SK-N-MC (cell line): ENCODE results near the gene PLXNA4.

Experiments used
- DNase-seq: peaks from one replicate; pipeline ENCODE4 v3.0.0-alpha.2; 2011; ENCODE audit warnings: low read depth, low spot score
- H3K27ac ChIP-seq: fragments of 200-600 bp; sonication (generic); 2 replicates; pipeline ENCODE4 v1.5.1; 2016; ENCODE audit warnings: mixed run types
- H3K36me3 ChIP-seq: fragments of 200-600 bp; sonication (generic); 2 replicates; pipeline ENCODE4 v1.6.1; 2017; ENCODE audit warnings: antibody characterized with exemption, low read length, mixed read lengths; ENCODE audit not compliant: insufficient read depth
- H3K4me3 ChIP-seq: fragments of 200-600 bp; sonication (generic); 2 replicates; pipeline ENCODE4 v1.5.1; 2016
- H3K9ac ChIP-seq: fragments of 200-600 bp; sonication (generic); 2 replicates; pipeline ENCODE4 v1.8.0; 2017; ENCODE audit warnings: mixed run types, mixed read lengths; ENCODE audit not compliant: insufficient read length
- H3K9me3 ChIP-seq: fragments of 200-600 bp; sonication (generic); 2 replicates; pipeline ENCODE4 v1.6.1; 2017; ENCODE audit warnings: low read depth, mild to moderate bottlenecking, antibody characterized with exemption, low read length, moderate library complexity, mixed read lengths
- EZH2 ChIP-seq: fragments of 200-600 bp; sonication (generic); IDR thresholded peaks from one replicate; pipeline ENCODE4 v1.6.1; 2017; ENCODE audit warnings: antibody characterized with exemption
- FOXP2 ChIP-seq: optimal IDR thresholded peaks from 2 replicates; pipeline ENCODE3; 2011; ENCODE audit warnings: mild to moderate bottlenecking, moderate library complexity; ENCODE audit not compliant: insufficient read depth; ENCODE audit errors: extremely low read length, control extremely low read depth
- POLR2AphosphoS5 ChIP-seq: IDR thresholded peaks from 2 replicates; pipeline ENCODE4 v1.6.1; 2012; ENCODE audit warnings: mild to moderate bottlenecking, low read depth, low read length, borderline replicate concordance

Gene PLXNA4

DNA sequence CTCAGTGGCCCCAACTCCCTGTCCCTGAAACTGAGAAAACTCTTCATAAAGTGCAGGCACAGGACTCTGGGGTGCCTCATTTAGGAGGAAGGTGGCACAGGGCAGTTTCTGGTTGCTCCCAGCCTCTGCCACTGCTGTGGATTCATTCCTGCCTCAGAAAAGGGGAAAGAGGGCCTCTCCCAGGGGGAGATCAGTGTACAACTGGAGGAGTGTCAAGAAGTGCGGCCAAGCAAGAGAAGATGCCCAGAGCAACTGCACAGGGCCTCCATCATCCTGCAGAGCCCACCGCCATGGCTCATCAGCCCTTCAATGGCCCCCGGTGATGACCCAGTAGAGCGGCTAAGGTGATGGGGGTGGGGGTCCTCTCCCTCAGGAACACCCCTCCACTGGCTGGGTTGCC lies 150.3 kb downstream of the PLXNA4 start:
- DNase-seq: no peak
- no peaks in the 10 kb centered on the region for H3K9me3 ChIP-seq
- H3K36me3 ChIP-seq: no peaks in the 10 kb centered on the region
- no peak overlapping the region for H3K27ac ChIP-seq
- no peak overlapping the region for H3K9ac ChIP-seq
- H3K4me3 ChIP-seq: no peak overlapping the region
- TF ChIP-seq POLR2AphosphoS5 (no peak), FOXP2 (no peak), EZH2 (no peak)

- no peak overlapping the region for H3K9ac ChIP-seq
- H3K9me3 ChIP-seq: no peaks in the 10 kb centered on the region
- no peak for DNase-seq
- H3K36me3 ChIP-seq: no peaks in the 10 kb centered on the region
- no peak overlapping the region for H3K27ac ChIP-seq
- TF ChIP-seq EZH2 (no peak), FOXP2 (no peak)
- no peak overlapping the region for H3K4me3 ChIP-seq
These were observed 151.2 kb downstream of the PLXNA4 start for GRCh38 chr7:132424821-132425724.

- DNase-seq: no peak
- no peaks in the 10 kb centered on the region for H3K9me3 ChIP-seq
- no peaks in the 10 kb centered on the region for H3K36me3 ChIP-seq
- H3K9ac ChIP-seq: no peak overlapping the region
- no peak for TF ChIP-seq POLR2AphosphoS5
- no peak for TF ChIP-seq FOXP2
- TF ChIP-seq EZH2: no peak
- no peak overlapping the region for H3K4me3 ChIP-seq
- H3K27ac ChIP-seq: no peak overlapping the region
These were observed 152.0 kb downstream of the PLXNA4 start for GRCh38 chr7:132424277-132424676.

DNA sequence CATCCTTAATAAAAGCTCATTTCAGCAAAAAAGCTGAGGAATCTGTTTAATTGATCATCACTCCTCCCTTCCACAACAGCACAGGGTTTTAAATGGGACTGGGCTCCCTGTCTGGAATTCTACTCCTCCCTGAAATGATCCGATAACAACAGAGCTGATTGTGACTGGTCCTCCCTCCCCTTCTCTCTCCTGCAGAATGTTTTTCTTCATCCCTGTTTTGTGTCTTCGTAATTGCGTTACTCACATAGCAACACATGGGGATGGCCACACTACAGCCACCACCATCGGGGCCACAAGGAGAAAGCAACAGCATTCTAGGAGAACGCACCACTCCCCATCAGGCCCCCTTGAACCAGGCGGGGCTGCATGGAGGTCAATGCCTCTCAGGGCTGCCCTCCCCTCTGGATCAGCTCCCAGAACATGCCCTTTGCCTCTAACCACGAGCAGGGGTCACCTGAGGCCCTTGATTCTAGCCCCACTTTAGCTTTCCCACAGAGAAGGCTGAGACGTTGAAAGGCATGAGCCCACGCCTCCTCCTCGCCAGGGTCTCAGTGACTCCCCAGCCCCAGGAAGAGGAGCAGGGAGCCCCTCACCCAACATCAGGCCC lies 152.6 kb downstream of the PLXNA4 start:
- H3K4me3 ChIP-seq: no peak overlapping the region
- no peak for DNase-seq
- no peak overlapping the region for H3K27ac ChIP-seq
- no peaks in the 10 kb centered on the region for H3K9me3 ChIP-seq
- H3K9ac ChIP-seq: no peak overlapping the region
- H3K36me3 ChIP-seq: no peaks in the 10 kb centered on the region
- TF ChIP-seq EZH2 (no peak), FOXP2 (no peak), POLR2AphosphoS5 (no peak)

DNA sequence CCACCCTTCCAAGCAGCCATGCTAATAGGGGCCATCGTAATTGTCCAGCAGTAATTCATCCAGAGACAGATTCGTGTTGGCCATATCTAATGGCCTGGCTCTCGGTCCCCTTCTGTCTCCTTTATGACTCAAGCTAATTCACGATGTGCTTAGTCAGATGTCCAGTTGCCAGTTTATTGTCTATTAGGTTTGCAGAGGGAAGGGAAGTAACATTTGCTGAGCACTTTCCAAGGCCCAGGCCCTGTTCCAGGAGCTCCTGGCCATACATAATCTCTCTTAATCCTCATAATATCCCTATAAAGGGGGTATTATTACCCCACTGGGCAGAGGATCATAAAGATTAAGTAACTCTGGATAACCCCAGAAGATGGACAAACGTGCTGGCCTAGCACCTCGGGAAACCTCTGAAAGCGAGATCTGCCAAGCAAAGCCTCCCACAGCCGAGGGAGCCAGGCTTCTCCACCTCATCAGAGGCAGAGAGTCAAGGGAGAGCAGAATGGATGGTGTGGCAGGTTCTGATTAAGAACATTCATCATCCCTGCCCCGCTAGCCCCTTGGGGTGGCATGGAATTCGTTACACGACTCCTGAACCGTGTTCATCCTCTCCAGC lies 153.7 kb downstream of the PLXNA4 start:
- H3K4me3 ChIP-seq: no peak overlapping the region
- DNase-seq: no peak
- H3K27ac ChIP-seq: no peak overlapping the region
- H3K36me3 ChIP-seq: no peaks in the 10 kb centered on the region
- no peak overlapping the region for H3K9ac ChIP-seq
- H3K9me3 ChIP-seq: no peaks in the 10 kb centered on the region
- TF ChIP-seq FOXP2: no peak
- TF ChIP-seq POLR2AphosphoS5: no peak
- TF ChIP-seq EZH2: no peak

- H3K9me3 ChIP-seq: no peaks in the 10 kb centered on the region
- TF ChIP-seq EZH2 (no peak), POLR2AphosphoS5 (no peak), FOXP2 (no peak)
- no peak for DNase-seq
These were observed 155.7 kb downstream of the PLXNA4 start for GRCh38 chr7:132420527-132420926.

DNA sequence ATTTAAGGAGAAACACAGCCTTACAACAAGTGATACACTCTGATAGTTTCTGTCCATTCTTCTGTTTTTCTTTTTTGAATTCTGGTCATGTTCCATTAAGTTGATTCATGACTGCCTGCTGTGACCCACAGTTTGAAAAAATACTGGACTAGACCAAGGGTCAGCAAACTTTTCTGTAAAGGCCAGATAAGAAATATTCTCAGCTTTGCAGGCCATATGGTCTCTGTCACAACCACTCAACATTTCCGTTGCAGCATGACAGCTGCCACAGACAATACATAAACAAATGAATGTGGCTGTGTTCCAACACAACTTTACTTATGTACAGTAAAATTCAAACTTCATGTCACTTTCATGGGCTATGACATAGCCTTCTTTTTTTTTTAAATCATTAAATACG lies 156.7 kb downstream of the PLXNA4 start:
- Histone ChIP-seq H3K27ac (no peak overlapping the region), H3K4me3 (no peak overlapping the region), H3K9ac (no peak overlapping the region), H3K9me3 (no peaks in the 10 kb centered on the region), H3K36me3 (no peaks in the 10 kb centered on the region)
- TF ChIP-seq FOXP2 (no peak), POLR2AphosphoS5 (no peak), EZH2 (no peak)
- DNase-seq: no peak

More at GRCh38 chr7:132420527-132420926, 155.7 kb downstream of the PLXNA4 start:
- Histone ChIP-seq H3K9ac (no peak overlapping the region), H3K27ac (no peak overlapping the region), H3K36me3 (no peaks in the 10 kb centered on the region), H3K4me3 (no peak overlapping the region)

GRCh38 chr7:132418840-132419239 lies 157.4 kb downstream of the PLXNA4 start:
- no peak overlapping the region for H3K4me3 ChIP-seq
- no peaks in the 10 kb centered on the region for H3K36me3 ChIP-seq
- no peak overlapping the region for H3K27ac ChIP-seq
- no peak for DNase-seq
- H3K9me3 ChIP-seq: no peaks in the 10 kb centered on the region
- TF ChIP-seq EZH2 (no peak), FOXP2 (no peak), POLR2AphosphoS5 (no peak)
- no peak overlapping the region for H3K9ac ChIP-seq
